SK-N-SH treated with all-trans-retinoic acid at 6 μM for 48 hours (cell line): ENCODE data around the gene GPRIN2.
"Not testable (repeated sequence)": the region's sequence is repeated elsewhere in the genome, so short reads cannot be mapped to it uniquely, and the experiment has no call there.

ENCODE experiments used
- ATAC-seq: fragments of 200-7000 bp; cut with Tn5 transposase; 3 replicates; pipeline ENCODE4 v1.9.1; 2020; ENCODE audit warnings: mild to moderate bottlenecking, moderate library complexity
- CSRNP3 ChIP-seq: fragments of 250-450 bp; sonication (Bioruptor Pico); IDR thresholded peaks from 2 replicates; pipeline ENCODE4 v1.5.1; 2021; ENCODE audit warnings: mild to moderate bottlenecking, moderate library complexity
- ESRRG ChIP-seq: fragments of 250-450 bp; sonication (Bioruptor Pico); IDR thresholded peaks from 2 replicates; pipeline ENCODE4 v1.6.1; 2021; ENCODE audit warnings: mild to moderate bottlenecking
- GLIS3 ChIP-seq: fragments of 250-450 bp; sonication (Bioruptor Pico); IDR thresholded peaks from 2 replicates; pipeline ENCODE4 v1.5.0; 2020; ENCODE audit warnings: mild to moderate bottlenecking, moderate library complexity
- OSR1 ChIP-seq: fragments of 250-450 bp; sonication (Bioruptor Pico); IDR thresholded peaks from 2 replicates; pipeline ENCODE4 v1.8.0; 2022; ENCODE audit warnings: moderate library complexity, mild to moderate bottlenecking, inconsistent platforms
- PPARA ChIP-seq: fragments of 250-450 bp; sonication (Bioruptor Pico); IDR thresholded peaks from 2 replicates; pipeline ENCODE4 v1.5.0; 2020; ENCODE audit warnings: mild to moderate bottlenecking, borderline replicate concordance
- RARB ChIP-seq: fragments of 250-450 bp; sonication (Bioruptor Pico); IDR thresholded peaks from 2 replicates; pipeline ENCODE4 v1.8.0; 2021; ENCODE audit warnings: mild to moderate bottlenecking, moderate library complexity
- SNAI2 ChIP-seq: fragments of 250-450 bp; sonication (Bioruptor Pico); IDR thresholded peaks from 2 replicates; pipeline ENCODE4 v1.5.0; 2020; ENCODE audit warnings: mild to moderate bottlenecking, moderate library complexity
- TCF4 ChIP-seq: fragments of 250-450 bp; sonication (Bioruptor Pico); IDR thresholded peaks from 2 replicates; pipeline ENCODE4 v1.8.0; 2021; ENCODE audit warnings: mild to moderate bottlenecking, moderate library complexity, borderline replicate concordance
- TOX ChIP-seq: fragments of 250-450 bp; sonication (Bioruptor Pico); IDR thresholded peaks from 2 replicates; pipeline ENCODE4 v1.8.0; 2021; ENCODE audit warnings: mild to moderate bottlenecking, moderate library complexity, borderline replicate concordance
- TSHZ2 ChIP-seq: fragments of 250-450 bp; sonication (Bioruptor Pico); IDR thresholded peaks from 2 replicates; pipeline ENCODE4 v1.5.0; 2020; ENCODE audit warnings: mild to moderate bottlenecking, moderate library complexity
- ZC3H10 ChIP-seq: fragments of 250-450 bp; sonication (Bioruptor Pico); IDR thresholded peaks from 2 replicates; pipeline ENCODE4 v1.5.1; 2021; ENCODE audit warnings: mild to moderate bottlenecking, moderate library complexity
- ZFP30 ChIP-seq: fragments of 450-650 bp; formaldehyde crosslinking; IDR thresholded peaks from 2 replicates; pipeline ENCODE4 v1.5.0; 2022; ENCODE audit warnings: mild to moderate bottlenecking, moderate library complexity
- ZNF565 ChIP-seq: fragments of 450-650 bp; formaldehyde crosslinking; conservative IDR thresholded peaks from 2 replicates; pipeline ENCODE4 v1.5.0; 2020; ENCODE audit warnings: low read depth, mild to moderate bottlenecking, moderate library complexity
- ZNF70 ChIP-seq: fragments of 450-650 bp; formaldehyde crosslinking; IDR thresholded peaks from 2 replicates; pipeline ENCODE4 v1.5.0; 2020; ENCODE audit warnings: mild to moderate bottlenecking, moderate library complexity
- ZNF8 ChIP-seq: fragments of 450-650 bp; formaldehyde crosslinking; IDR thresholded peaks from 2 replicates; pipeline ENCODE4 v1.5.0; 2020; ENCODE audit warnings: mild to moderate bottlenecking, moderate library complexity
- TF ChIP-seq, protein P1 (sequence below): fragments of 250-450 bp; sonication (Bioruptor Pico); IDR thresholded peaks from 2 replicates; pipeline ENCODE4 v1.8.0; 2020; ENCODE audit warnings: mild to moderate bottlenecking, moderate library complexity, borderline replicate concordance

GPRIN2 gene

GRCh38 chr10:46536171-46536570 is 20.3 kb downstream of the GPRIN2 start:
- ATAC-seq, result no peak
- TF ChIP-seq ESRRG (CRISPR knock-in tag), result no peak
- TF ChIP-seq ZFP30 (CRISPR knock-in tag), result no peak
- no peak for TF ChIP-seq ZNF8 (CRISPR knock-in tag)
- TF ChIP-seq ZC3H10 (CRISPR knock-in tag), result no peak
- no peak for TF ChIP-seq CSRNP3 (CRISPR knock-in tag)
- TF ChIP-seq OSR1, result no peak
- no peak for TF ChIP-seq SNAI2 (CRISPR knock-in tag)
- TF ChIP-seq RARB (CRISPR knock-in tag), result no peak
- TF ChIP-seq, protein P1, sequence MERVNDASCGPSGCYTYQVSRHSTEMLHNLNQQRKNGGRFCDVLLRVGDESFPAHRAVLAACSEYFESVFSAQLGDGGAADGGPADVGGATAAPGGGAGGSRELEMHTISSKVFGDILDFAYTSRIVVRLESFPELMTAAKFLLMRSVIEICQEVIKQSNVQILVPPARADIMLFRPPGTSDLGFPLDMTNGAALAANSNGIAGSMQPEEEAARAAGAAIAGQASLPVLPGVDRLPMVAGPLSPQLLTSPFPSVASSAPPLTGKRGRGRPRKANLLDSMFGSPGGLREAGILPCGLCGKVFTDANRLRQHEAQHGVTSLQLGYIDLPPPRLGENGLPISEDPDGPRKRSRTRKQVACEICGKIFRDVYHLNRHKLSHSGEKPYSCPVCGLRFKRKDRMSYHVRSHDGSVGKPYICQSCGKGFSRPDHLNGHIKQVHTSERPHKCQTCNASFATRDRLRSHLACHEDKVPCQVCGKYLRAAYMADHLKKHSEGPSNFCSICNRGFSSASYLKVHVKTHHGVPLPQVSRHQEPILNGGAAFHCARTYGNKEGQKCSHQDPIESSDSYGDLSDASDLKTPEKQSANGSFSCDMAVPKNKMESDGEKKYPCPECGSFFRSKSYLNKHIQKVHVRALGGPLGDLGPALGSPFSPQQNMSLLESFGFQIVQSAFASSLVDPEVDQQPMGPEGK (CRISPR knock-in tag), result no peak
- no peak for TF ChIP-seq PPARA (CRISPR knock-in tag)
- TF ChIP-seq GLIS3 (CRISPR knock-in tag), result no peak
- TF ChIP-seq ZNF70 (CRISPR knock-in tag), result no peak
- no peak for TF ChIP-seq TSHZ2 (CRISPR knock-in tag)

DNA sequence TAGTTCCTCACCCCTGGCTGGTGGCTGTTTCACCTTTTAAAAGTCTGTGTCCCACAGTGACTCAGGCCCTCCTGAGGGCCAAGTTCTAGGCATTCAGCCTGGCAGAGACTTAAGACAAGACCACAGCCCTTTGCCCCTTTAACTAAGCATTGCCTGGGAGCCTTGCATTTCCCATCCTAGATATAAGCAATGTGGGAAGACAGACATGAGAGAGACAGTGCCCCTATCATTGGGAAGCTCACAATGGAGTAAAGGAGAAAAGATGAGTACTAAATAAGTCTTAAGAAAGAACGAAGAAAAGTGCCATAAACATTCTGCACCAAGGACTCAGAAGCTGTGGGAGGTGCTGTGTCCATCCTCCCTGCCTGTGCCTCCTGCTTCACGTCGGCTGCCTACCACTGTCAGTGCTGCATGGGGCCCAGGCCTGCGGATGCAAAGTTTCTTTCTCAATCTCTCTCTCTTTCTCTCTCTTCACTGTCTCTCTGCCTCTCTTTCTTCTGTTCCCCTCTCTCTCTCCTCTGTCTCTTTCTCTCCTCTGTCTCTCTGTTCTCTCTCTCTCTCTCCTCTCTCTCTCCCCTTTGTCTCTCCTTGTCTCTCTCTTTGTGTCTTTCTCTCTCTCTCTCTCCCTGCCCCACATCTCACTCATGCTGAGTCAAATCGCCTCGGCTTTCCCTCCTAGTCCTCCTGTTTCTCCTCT is 21.5 kb downstream of the GPRIN2 start:
- ATAC-seq, result no peak; the same call in 2 of the 3 replicates
- TF ChIP-seq RARB (CRISPR knock-in tag), result no peak
- TF ChIP-seq GLIS3 (CRISPR knock-in tag), result no peak
- TF ChIP-seq CSRNP3 (CRISPR knock-in tag), result no peak
- no peak for TF ChIP-seq ESRRG (CRISPR knock-in tag)
- TF ChIP-seq, protein P1 (CRISPR knock-in tag), result no peak
- no peak for TF ChIP-seq TCF4 (CRISPR knock-in tag)
- TF ChIP-seq TSHZ2 (CRISPR knock-in tag), result no peak
- TF ChIP-seq TOX (CRISPR knock-in tag), result no peak
- TF ChIP-seq ZNF70 (CRISPR knock-in tag), result no peak
- TF ChIP-seq ZNF8 (CRISPR knock-in tag), result no peak
- TF ChIP-seq ZC3H10 (CRISPR knock-in tag), result no peak
- no peak for TF ChIP-seq ZNF565
- no peak for TF ChIP-seq OSR1
- TF ChIP-seq PPARA (CRISPR knock-in tag), result no peak

DNA sequence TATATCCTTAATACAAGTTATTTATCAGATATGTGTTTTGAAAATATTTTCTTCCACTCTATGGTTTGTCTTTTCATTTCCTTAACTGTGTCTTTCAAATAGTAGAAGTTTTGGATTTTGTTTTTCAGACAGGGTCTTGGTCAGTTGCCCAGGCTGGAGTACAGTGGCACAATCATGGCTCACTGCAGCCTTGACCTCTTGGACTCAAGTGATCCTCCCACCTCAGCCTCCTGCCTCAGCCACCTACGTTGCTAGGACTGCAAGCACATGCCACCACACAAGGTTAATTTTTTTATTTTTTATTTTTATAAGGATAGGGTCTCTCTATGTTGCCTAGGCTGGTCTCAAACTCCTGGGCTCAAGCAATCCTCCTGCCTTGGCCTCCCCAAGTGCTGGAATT is 24.2 kb downstream of the GPRIN2 start:
- not testable (repeated sequence) for ATAC-seq
